NOMO-1 treated with dmso at 0.1 percent for 144 hours (cell line): ENCODE results near the gene SLC5A6.
A peak's percentile ranks its signal among the peaks of the same experiment; 100 is the strongest.

ENCODE experiments used
- DNase-seq: peaks from one replicate; lab custom pipeline; 2025; ENCODE audit not compliant: unreplicated experiment; lab: John Stamatoyannopoulos, UW

SLC5A6 gene

GRCh38 chr2:27237341-27237945 lies 25.4 kb upstream of the SLC5A6 start:
- no peak for DNase-seq

- DNase-seq: no peak
Measured at GRCh38 chr2:27236626-27237025, 24.6 kb upstream of the SLC5A6 start.

- DNase-seq: no peak
Measured at GRCh38 chr2:27236136-27236535, 24.1 kb upstream of the SLC5A6 start.

- DNase-seq: no peak
Measured at GRCh38 chr2:27233341-27233740, 21.3 kb upstream of the SLC5A6 start.

DNA sequence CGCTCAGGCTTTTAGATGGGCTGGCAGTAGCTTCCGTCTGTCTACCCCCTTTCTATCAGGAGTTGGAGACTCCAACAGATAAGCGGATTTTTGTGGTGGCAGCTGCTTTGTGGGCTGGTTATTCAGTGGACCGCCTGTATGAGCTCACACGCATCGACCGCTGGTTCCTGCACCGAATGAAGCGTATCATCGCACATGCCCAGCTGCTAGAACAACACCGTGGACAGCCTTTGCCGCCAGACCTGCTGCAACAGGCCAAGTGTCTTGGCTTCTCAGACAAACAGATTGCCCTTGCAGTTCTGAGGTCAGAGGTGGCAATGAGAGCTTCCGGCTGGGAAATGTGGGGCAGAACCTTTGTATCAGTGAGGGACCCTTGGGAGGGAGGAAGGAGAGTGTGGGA lies 19.9 kb upstream of the SLC5A6 start:
- no peak for DNase-seq

- DNase-seq: no peak
Measured at GRCh38 chr2:27227501-27227900, 15.4 kb upstream of the SLC5A6 start.

GRCh38 chr2:27225526-27225925 lies 13.5 kb upstream of the SLC5A6 start:
- no peak for DNase-seq

DNA sequence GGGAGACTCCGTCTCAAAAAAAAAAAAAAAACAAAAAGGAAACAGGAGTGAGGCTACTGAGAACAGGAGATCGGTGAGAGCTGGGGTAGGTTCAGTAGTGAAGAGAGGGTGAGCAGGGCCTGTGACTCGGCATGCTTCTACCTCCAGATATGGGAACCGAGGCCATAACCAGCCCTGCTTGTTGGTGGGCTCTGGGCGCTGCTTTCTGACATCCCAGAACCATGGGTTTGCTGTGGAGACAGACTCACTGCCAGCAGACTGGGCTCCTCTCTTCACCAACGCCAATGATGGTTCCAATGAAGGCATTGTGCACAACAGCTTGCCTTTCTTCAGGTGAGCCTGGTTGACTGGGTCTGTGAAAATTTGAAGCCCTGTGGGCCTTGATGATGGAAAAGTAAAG lies 11.3 kb upstream of the SLC5A6 start:
- DNase-seq: no peak

- no peak for DNase-seq
Measured at GRCh38 chr2:27222407-27222806, 10.3 kb upstream of the SLC5A6 start.

GRCh38 chr2:27221166-27221565 lies 9.1 kb upstream of the SLC5A6 start:
- no peak for DNase-seq

- no peak for DNase-seq
Measured at GRCh38 chr2:27220091-27220490, 8.0 kb upstream of the SLC5A6 start.

DNA sequence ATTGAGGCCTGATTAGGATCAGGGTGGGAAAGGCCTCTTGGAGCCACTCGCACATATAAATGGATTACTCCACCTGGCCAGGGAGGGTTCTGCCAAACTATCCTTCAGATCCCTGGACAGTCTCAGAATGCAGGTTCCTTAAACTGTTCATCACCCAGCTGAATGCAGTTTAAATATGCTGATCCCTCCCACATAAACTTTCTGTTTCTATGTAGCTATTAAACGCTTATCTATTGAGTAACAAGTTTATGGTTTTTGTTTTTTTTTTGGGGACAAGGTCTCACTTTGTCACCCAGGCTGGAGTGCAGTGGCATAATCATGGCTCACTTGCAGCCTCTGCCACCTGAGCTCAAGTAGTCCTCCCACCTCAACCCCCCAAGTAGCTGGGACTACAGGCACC lies 7.0 kb upstream of the SLC5A6 start:
- no peak for DNase-seq

DNA sequence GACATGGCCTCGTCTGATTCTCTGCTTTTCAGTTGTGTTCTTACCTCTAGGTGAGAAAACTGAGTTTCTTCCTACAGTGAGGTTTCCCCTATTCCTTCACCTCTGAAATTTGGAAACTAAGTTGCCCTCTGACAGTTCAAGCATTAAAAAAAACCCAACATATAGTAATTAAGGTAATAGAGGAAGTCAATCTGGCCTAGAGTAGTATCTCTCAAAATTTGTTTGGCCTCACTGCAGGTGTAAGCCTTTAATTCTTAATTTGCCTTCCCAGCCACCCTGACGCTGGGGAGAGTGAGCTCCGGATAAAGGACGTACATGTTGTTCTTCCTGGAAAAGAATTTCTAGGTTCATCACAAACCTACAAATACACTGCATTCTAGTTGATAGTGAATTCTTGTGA lies 6.5 kb upstream of the SLC5A6 start:
- DNase-seq: no peak

- DNase-seq: peak; percentile 83
Measured at GRCh38 chr2:27217173-27218121, 5.4 kb upstream of the SLC5A6 start, which contains the start of gene CAD. Gene CAD, plus strand, starts transcription at chr2:27217369. Its CDS starts 183 bp downstream, at chr2:27217552.

GRCh38 chr2:27216416-27217137 lies 4.5 kb upstream of the SLC5A6 start:
- no peak for DNase-seq

GRCh38 chr2:27214941-27215340 lies 2.9 kb upstream of the SLC5A6 start:
- no peak for DNase-seq

- peak; percentile 37 for DNase-seq
Measured at GRCh38 chr2:27212626-27213471, 781 bp upstream of the SLC5A6 start.

DNA sequence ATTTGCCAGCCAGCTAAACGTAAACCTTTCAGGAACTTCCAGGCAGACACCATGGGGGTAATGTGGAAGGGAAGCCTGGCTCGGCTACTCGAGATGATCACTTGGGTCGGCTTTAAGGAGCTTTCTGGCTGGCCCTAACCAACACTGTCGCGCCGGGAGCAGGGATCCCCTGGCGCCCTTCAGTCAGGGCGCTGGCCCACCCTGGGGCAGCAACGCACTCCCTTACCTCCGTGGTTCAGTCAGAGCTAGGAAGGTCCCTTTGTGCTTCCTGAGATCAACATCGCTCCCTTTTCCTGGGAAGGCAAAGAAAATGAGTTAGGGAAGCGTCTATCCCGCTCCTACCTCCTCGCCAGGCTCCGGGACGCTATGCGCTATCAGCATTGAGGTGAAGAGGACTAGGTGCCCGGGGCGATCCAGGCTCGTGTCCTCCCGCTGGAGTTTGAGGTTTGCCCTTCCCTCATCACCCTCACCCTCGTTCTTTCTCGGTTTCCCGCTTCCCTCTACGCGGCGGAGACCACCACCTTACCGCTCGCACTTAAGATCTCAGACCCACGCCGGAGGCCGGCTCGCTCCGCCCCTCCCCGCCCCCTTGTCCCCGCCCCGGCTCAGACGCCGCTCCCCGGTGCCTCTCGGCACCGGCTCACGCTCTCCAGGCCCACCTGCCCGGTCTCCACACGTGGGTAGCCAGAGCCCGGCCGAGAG lies 676 bp downstream of the SLC5A6 start:
- DNase-seq: no peak

- DNase-seq: no peak
Measured at GRCh38 chr2:27209621-27210401, 2.3 kb downstream of the SLC5A6 start.
